Thyroid gland (tissue), 4 donors: ENCODE data around the gene NEDD1. TPM values are rescaled to one million over a fixed set of nuclear protein-coding genes. Genes with fewer than 3 reads are reported as not detected.

ENCODE experiments used
- DNase-seq, 2 donors: peaks; one replicate each; pipeline ENCODE4 v3.0.0-alpha.2; 2019
- H3K27ac ChIP-seq, 3 donors: fragments of 200-600 bp; sonication (generic); 1 replicate in 2 of 3; 2 replicates in 1 of 3; pipeline ENCODE4 v1.5.1; 2016 to 2019; ENCODE audit warnings: mild to moderate bottlenecking in 1 of 3, moderate library complexity in 1 of 3
- H3K27me3 ChIP-seq: fragments of 200-600 bp; sonication (generic); one replicate; pipeline ENCODE4 v1.5.1; 2019
- H3K36me3 ChIP-seq, 2 donors: fragments of 200-600 bp; sonication (generic); one replicate each; pipeline ENCODE4 v1.5.1; 2016 to 2019
- H3K4me1 ChIP-seq, 2 donors: fragments of 200-600 bp; sonication (generic); one replicate each; pipeline ENCODE4 v1.5.1; 2017 to 2019
- H3K4me3 ChIP-seq, 3 donors: fragments of 200-600 bp; sonication (generic); replicated peaks in 1 of 3; 1 replicate in 2 of 3; 2 replicates in 1 of 3; pipeline ENCODE4 v1.5.1; 2016; ENCODE audit warnings: mild to moderate bottlenecking in 1 of 3
- H3K9me3 ChIP-seq: fragments of 200-600 bp; sonication (generic); one replicate; pipeline ENCODE4 v1.5.1; 2017
- POLR2A ChIP-seq, 2 donors: fragments of 450-650 bp; IDR thresholded peaks; one replicate each; pipeline ENCODE4 v1.6.1; 2017; ENCODE audit warnings: antibody characterized with exemption in 2 of 2, mild to moderate bottlenecking in 2 of 2, moderate library complexity in 1 of 2
- WGBS, 2 donors: methylation state at CpG; one replicate each; pipeline ENCODE4 v1.1.5; 2017; 5-methylcytosine and 5-hydroxymethylcytosine counted together
- intact Hi-C: fragments of 100-400 bp; cut with DNase I; formaldehyde crosslinking; loops from one replicate; pipeline ENCODE4 v1.15.1; 2023
- total RNA-seq, 4 donors: library from RNA; depleted of rRNA; stranded (reverse); fragments of >200 nt; gene quantifications; one replicate each; pipeline ENCODE4 v1.2.3, GENCODE V29; 2016
- TF ChIP-seq, protein P1 (sequence below), 6 experiments: fragments of 200-600 bp in 3 of 6; fragments of 450-650 bp in 3 of 6; sonication (generic) in 3 of 6; IDR thresholded peaks; one replicate each; pipeline ENCODE4 v1.5.1; 2016 to 2019; ENCODE audit warnings: antibody characterized with exemption in 6 of 6, mild to moderate bottlenecking in 2 of 6, inconsistent platforms in 1 of 6, moderate library complexity in 1 of 6

NEDD1 gene
- total RNA-seq, 4 donors from 2014 or later = 17.2 to 27.7 (median 18.3) TPM

DNA sequence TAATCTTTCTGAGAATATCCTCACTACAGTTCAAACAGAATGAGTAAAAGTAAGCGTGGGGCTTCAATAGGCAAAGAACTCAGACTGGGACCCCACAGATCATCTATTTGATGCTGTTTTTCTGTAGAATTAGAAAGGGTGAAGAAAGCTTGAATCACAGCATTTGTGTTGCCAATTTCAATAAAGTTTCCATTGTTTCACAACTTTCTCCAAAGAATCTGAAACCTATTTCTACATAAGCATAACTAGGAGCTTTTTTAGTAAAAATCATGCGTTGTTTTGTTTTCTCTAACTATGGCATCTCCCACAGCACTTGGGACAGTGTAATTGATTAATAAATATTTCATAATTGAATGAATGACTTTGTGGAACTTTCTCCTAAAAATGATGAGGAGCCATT is 16.7 kb upstream of the NEDD1 start:
- TF ChIP-seq, protein P1, sequence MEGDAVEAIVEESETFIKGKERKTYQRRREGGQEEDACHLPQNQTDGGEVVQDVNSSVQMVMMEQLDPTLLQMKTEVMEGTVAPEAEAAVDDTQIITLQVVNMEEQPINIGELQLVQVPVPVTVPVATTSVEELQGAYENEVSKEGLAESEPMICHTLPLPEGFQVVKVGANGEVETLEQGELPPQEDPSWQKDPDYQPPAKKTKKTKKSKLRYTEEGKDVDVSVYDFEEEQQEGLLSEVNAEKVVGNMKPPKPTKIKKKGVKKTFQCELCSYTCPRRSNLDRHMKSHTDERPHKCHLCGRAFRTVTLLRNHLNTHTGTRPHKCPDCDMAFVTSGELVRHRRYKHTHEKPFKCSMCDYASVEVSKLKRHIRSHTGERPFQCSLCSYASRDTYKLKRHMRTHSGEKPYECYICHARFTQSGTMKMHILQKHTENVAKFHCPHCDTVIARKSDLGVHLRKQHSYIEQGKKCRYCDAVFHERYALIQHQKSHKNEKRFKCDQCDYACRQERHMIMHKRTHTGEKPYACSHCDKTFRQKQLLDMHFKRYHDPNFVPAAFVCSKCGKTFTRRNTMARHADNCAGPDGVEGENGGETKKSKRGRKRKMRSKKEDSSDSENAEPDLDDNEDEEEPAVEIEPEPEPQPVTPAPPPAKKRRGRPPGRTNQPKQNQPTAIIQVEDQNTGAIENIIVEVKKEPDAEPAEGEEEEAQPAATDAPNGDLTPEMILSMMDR (IDR thresholded peaks at IDR 0.05) = no peak
- TF ChIP-seq POLR2A (IDR thresholded peaks at IDR 0.05) = no peak
- 95 to 96% methylated on average over 2 of the region's 2 CpGs for WGBS, 2 donors
- Histone ChIP-seq H3K27ac (no peak overlapping the region), H3K36me3 (no peaks in the 10 kb centered on the region), H3K27me3 (no peaks in the 10 kb centered on the region), H3K4me3 (no peak overlapping the region), H3K9me3 (no peaks in the 10 kb centered on the region), H3K4me1 (peaks cover 0 to 6% of the 10 kb centered on the region in 2 donors)
- no peak for DNase-seq
- intact Hi-C loops = no loop called here

DNA sequence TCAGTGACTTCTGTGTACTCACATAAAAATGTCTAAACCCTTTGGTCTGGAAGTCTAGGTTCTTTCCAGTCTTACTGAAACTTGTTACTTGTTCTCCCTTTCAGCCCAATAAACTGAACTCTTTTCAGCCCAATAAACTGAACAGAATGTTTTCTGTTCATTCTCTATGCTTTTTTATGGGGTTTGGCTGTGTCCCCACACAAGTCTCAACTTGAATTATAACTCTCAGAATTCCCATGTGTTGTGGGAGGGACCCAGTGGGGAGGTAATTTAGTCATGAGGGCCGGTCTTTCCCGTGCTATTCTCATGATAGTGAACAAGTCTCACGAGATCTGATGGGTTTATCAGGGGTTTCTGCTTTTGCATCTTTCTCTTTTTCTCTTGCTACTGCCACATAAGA is 15.0 kb upstream of the NEDD1 start:
- intact Hi-C loops = no loop called here
- H3K4me3 ChIP-seq = no peak overlapping the region
- H3K9me3 ChIP-seq = no peaks in the 10 kb centered on the region
- DNase-seq = no peak
- no peak for TF ChIP-seq POLR2A (IDR thresholded peaks at IDR 0.05)
- TF ChIP-seq, protein P1 (IDR thresholded peaks at IDR 0.05) = no peak
- no peaks in the 10 kb centered on the region for H3K36me3 ChIP-seq
- H3K27ac ChIP-seq = no peak overlapping the region
- H3K4me1 ChIP-seq = peaks cover 0 to 3% of the 10 kb centered on the region in 2 donors
- WGBS, 2 donors = 83 to 84% methylated on average over 3 of the region's 3 CpGs
- H3K27me3 ChIP-seq = no peaks in the 10 kb centered on the region

DNA sequence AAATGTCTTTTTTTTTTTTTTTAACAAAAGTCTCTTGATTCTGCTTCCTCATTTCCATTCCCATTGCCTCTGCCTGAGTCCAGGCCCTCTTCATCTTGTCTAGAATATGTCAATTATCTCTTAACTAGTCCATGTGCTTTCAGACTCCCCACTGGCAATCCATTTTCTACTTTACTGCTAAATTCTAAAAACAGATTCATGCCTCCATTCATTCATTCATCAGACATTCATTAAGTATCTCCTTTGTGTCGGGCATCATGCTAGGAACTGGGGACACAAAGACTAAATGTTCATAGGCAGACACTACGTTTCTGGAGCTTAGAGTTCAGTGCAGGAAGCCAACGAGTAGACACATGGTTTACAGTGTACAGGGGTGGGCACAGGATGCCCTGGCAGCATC is 9.6 kb upstream of the NEDD1 start:
- Histone ChIP-seq H3K4me3 (no peak overlapping the region), H3K36me3 (no peaks in the 10 kb centered on the region), H3K27ac (no peak overlapping the region), H3K9me3 (no peaks in the 10 kb centered on the region), H3K27me3 (no peaks in the 10 kb centered on the region), H3K4me1 (no peaks in the 10 kb centered on the region)
- WGBS, 2 donors = 80 to 86% methylated on average over 3 of the region's 3 CpGs
- no peak for TF ChIP-seq POLR2A (IDR thresholded peaks at IDR 0.05)
- TF ChIP-seq, protein P1 (IDR thresholded peaks at IDR 0.05) = no peak
- DNase-seq = no peak
- intact Hi-C loops = no loop called here

DNA sequence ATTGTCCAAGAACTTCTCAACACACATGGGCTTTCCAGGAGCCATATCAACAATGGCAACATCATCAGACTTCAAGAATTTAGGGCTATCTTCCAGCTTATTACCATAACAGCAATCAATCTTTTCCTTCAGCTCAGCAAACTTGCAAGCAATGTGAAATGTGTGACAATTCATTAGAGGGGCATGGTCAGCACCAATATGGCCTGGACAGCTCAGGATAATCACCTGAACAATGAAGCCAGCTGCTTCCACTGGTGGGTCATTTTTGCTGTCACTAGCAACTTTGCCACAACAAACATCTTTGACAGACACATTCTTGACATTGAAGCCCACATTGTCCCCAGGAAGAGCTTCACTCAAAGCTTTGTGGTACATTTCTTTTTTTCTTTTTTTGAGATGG is 5.9 kb upstream of the NEDD1 start:
- no peak overlapping the region for H3K4me3 ChIP-seq
- no peaks in the 10 kb centered on the region for H3K27me3 ChIP-seq
- no peaks in the 10 kb centered on the region for H3K9me3 ChIP-seq
- DNase-seq = no peak
- H3K27ac ChIP-seq = no peak overlapping the region
- TF ChIP-seq, protein P1 (IDR thresholded peaks at IDR 0.05) = no peak
- no peak for TF ChIP-seq POLR2A (IDR thresholded peaks at IDR 0.05)
- intact Hi-C loops = no loop called here
- H3K4me1 ChIP-seq = no peaks in the 10 kb centered on the region
- no peaks in the 10 kb centered on the region for H3K36me3 ChIP-seq

DNA sequence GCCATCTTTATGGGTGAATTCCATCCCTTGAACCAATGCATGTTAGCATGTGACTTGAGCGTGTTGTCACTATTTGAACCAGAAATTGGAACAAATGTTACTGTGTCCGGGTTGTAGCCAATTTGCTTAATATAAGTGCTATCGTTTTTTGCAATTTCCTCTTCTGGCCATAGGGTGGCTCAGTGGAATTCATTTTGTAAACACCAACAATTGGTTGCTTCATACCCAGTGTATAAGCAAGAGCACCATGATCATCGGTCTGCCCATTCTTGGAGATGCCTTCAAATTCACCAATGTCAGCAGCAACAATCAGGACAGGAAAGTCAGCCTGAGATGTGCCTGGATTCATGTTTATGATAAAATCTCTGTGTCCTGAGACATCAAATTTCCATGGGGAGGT is 5.0 kb upstream of the NEDD1 start:
- WGBS, 2 donors = 77 to 83% methylated on average over 4 of the region's 4 CpGs
- Histone ChIP-seq H3K4me3 (no peak overlapping the region), H3K4me1 (no peaks in the 10 kb centered on the region), H3K27me3 (no peaks in the 10 kb centered on the region), H3K27ac (no peak overlapping the region), H3K36me3 (no peaks in the 10 kb centered on the region), H3K9me3 (no peaks in the 10 kb centered on the region)
- intact Hi-C loops = no loop called here
- no peak for DNase-seq
- TF ChIP-seq, protein P1 (IDR thresholded peaks at IDR 0.05) = no peak
- TF ChIP-seq POLR2A (IDR thresholded peaks at IDR 0.05) = no peak
